SK-N-SH (cell line): ENCODE results near the gene TSPAN11. TPM values are rescaled to one million over a fixed set of nuclear protein-coding genes. Genes with fewer than 3 reads are reported as not detected.

ENCODE experiments used
- CTCF ChIA-PET: fragments of 300-600, 350-600 bp; formaldehyde crosslinking; extraction: SDS; loops from one replicate; lab custom pipeline; 2021; lab: Yijun Ruan, JAX
- POLR2A ChIA-PET: fragments of 350-600 bp; sonication (Branson Sonifier 250); formaldehyde crosslinking; extraction: SDS; loops from one replicate; lab custom pipeline; 2020; ENCODE audit warnings: antibody characterized with exemption, inconsistent platforms; lab: Yijun Ruan, JAX
- DNase-seq: peaks from one replicate; pipeline ENCODE4 v3.0.0; 2012
- H2AFZ ChIP-seq: fragments of 200-600 bp; sonication (generic); 2 replicates; pipeline ENCODE4 v1.8.1; 2016; ENCODE audit warnings: antibody characterized with exemption, mild to moderate bottlenecking, low read depth
- H3F3A ChIP-seq: fragments of 200-600 bp; sonication (generic); replicated peaks from 2 replicates; pipeline ENCODE3; 2016; ENCODE audit warnings: antibody characterized with exemption, mild to moderate bottlenecking; ENCODE audit not compliant: insufficient read depth
- H3K27ac ChIP-seq, 2 experiments: fragments of 200-500 bp in 1 of 2; fragments of 200-600 bp in 1 of 2; sonication (Bioruptor generic) in 1 of 2; sonication (generic), shearing (Covaris generic) in 1 of 2; 2 replicates each; pipeline versions ENCODE4 v1.5.1 to v1.6.1; 2014 to 2016; ENCODE audit warnings: low read depth in 2 of 2, inconsistent platforms in 1 of 2, low read length in 1 of 2, mild to moderate bottlenecking in 1 of 2, mixed read lengths in 1 of 2
- H3K27me3 ChIP-seq: fragments of 200-600 bp; sonication (generic), shearing (Covaris generic); 2 replicates; pipeline ENCODE4 v1.6.1; 2016; ENCODE audit warnings: mixed run types; ENCODE audit not compliant: insufficient read depth
- H3K36me3 ChIP-seq, 2 experiments: fragments of 200-500 bp in 1 of 2; fragments of 200-600 bp in 1 of 2; sonication (Bioruptor generic) in 1 of 2; sonication (generic) in 1 of 2; replicated peaks in 1 of 2; 2 replicates each; pipeline versions ENCODE3 to v1.5.1; 2014 to 2016; ENCODE audit warnings: low read length in 1 of 2, mild to moderate bottlenecking in 1 of 2; ENCODE audit not compliant: insufficient read depth in 2 of 2, control insufficient read depth in 1 of 2
- H3K4me1 ChIP-seq, 2 experiments: fragments of 200-500 bp in 1 of 2; fragments of 200-600 bp in 1 of 2; sonication (Bioruptor generic) in 1 of 2; sonication (generic), shearing (Covaris generic) in 1 of 2; 2 replicates each; pipeline versions ENCODE4 v1.5.1 to v1.6.1; 2014 to 2016; ENCODE audit warnings: low read depth in 1 of 2, low read length in 1 of 2, mixed run types in 1 of 2; ENCODE audit not compliant: insufficient read depth in 2 of 2, control insufficient read depth in 1 of 2
- H3K4me2 ChIP-seq: fragments of 200-600 bp; sonication (generic), shearing (Covaris generic); 2 replicates; pipeline ENCODE4 v1.6.1; 2017; ENCODE audit warnings: mixed run types
- H3K4me3 ChIP-seq, 2 experiments: fragments of 200-500 bp in 1 of 2; fragments of 200-600 bp in 1 of 2; sonication (Bioruptor generic) in 1 of 2; sonication (generic), shearing (Covaris generic) in 1 of 2; 2 replicates each; pipeline versions ENCODE4 v1.5.1 to v1.8.1; 2014 to 2016; ENCODE audit warnings: low read depth in 2 of 2, inconsistent platforms in 1 of 2, low read length in 1 of 2, mild to moderate bottlenecking in 1 of 2, mixed read lengths in 1 of 2, moderate library complexity in 1 of 2
- H3K79me2 ChIP-seq: fragments of 200-600 bp; sonication (generic); 2 replicates; pipeline ENCODE4 v1.8.1; 2017; ENCODE audit warnings: mild to moderate bottlenecking; ENCODE audit not compliant: insufficient read depth
- H3K9ac ChIP-seq: fragments of 200-600 bp; sonication (generic); 2 replicates; pipeline ENCODE4 v1.6.1; 2017; ENCODE audit warnings: mixed run types
- H3K9me2 ChIP-seq: fragments of 200-600 bp; sonication (generic); 2 replicates; pipeline ENCODE4 v1.6.1; 2017; ENCODE audit warnings: mixed run types
- H3K9me3 ChIP-seq: fragments of 200-600 bp; sonication (generic); 2 replicates; pipeline ENCODE4 v1.6.1; 2017; ENCODE audit warnings: mixed run types, mild to moderate bottlenecking, moderate library complexity
- H4K20me1 ChIP-seq: fragments of 200-600 bp; sonication (generic); 2 replicates; pipeline ENCODE4 v1.6.1; 2017; ENCODE audit warnings: mild to moderate bottlenecking, mixed run types; ENCODE audit not compliant: insufficient read depth
- CHD2 ChIP-seq: fragments of 150-350 bp; IDR thresholded peaks from 2 replicates; pipeline ENCODE4 v1.6.1; 2018; ENCODE audit warnings: low read length; ENCODE audit not compliant: partially characterized antibody
- ELF1 ChIP-seq: IDR thresholded peaks from 2 replicates; pipeline ENCODE4 v1.4.0; 2012
- EZH2phosphoT487 ChIP-seq: fragments of 200-600 bp; sonication (generic); IDR thresholded peaks from 2 replicates; pipeline ENCODE4 v1.6.1; 2017; ENCODE audit warnings: low read depth, mixed run types, mild to moderate bottlenecking, antibody characterized with exemption, moderate library complexity, borderline replicate concordance
- FOSL2 ChIP-seq: IDR thresholded peaks from 2 replicates; pipeline ENCODE4 v1.4.0; 2012; ENCODE audit warnings: low read depth, mild to moderate bottlenecking, moderate library complexity, borderline replicate concordance
- FOXM1 ChIP-seq: IDR thresholded peaks from 2 replicates; pipeline ENCODE4 v1.4.0; 2012; ENCODE audit warnings: low read depth, mild to moderate bottlenecking
- GABPA ChIP-seq: IDR thresholded peaks from 2 replicates; pipeline ENCODE4 v1.4.0; 2012; ENCODE audit warnings: low read depth, mild to moderate bottlenecking
- GATA2 ChIP-seq: sonication (generic); formaldehyde crosslinking; IDR thresholded peaks from 2 replicates; pipeline ENCODE4 v1.5.0; 2020; ENCODE audit warnings: mild to moderate bottlenecking, missing genetic modification reagents
- NFIC ChIP-seq: IDR thresholded peaks from 2 replicates; pipeline ENCODE4 v1.4.0; 2012; ENCODE audit warnings: borderline replicate concordance
- NRF1 ChIP-seq: IDR thresholded peaks from 2 replicates; pipeline ENCODE4 v1.6.1; 2012; ENCODE audit warnings: low read depth, mild to moderate bottlenecking, low read length
- RAD21 ChIP-seq: IDR thresholded peaks from 2 replicates; pipeline ENCODE4 v1.6.1; 2012; ENCODE audit warnings: mild to moderate bottlenecking, low read length
- TAF1 ChIP-seq: IDR thresholded peaks from 2 replicates; pipeline ENCODE4 v1.6.1; 2012; ENCODE audit warnings: low read depth, mild to moderate bottlenecking, low read length, moderate library complexity, borderline replicate concordance
- TCF12 ChIP-seq: IDR thresholded peaks from 2 replicates; pipeline ENCODE4 v1.4.0; 2012
- WGBS: methylation state at CpG from one replicate; pipeline ENCODE4 v1.1.6; 2017; ENCODE audit warnings: low lambda C conversion rate; 5-methylcytosine and 5-hydroxymethylcytosine counted together
- polyA plus RNA-seq, 3 experiments: library from polyadenylated mRNA; depleted of rRNA; stranded (reverse); fragments of >200 nt; gene quantifications; 2 replicates each; pipeline ENCODE4 v1.2.3, GENCODE V29; 2012
- TF ChIP-seq, protein P1 (sequence below): IDR thresholded peaks from 2 replicates; pipeline ENCODE4 v1.4.0; 2012; ENCODE audit warnings: low read depth, borderline replicate concordance

The TSPAN11 gene
- polyA plus RNA-seq, 1 of the 3 experiments (the other 2 are of a cell fraction), result 6.4 TPM

DNA sequence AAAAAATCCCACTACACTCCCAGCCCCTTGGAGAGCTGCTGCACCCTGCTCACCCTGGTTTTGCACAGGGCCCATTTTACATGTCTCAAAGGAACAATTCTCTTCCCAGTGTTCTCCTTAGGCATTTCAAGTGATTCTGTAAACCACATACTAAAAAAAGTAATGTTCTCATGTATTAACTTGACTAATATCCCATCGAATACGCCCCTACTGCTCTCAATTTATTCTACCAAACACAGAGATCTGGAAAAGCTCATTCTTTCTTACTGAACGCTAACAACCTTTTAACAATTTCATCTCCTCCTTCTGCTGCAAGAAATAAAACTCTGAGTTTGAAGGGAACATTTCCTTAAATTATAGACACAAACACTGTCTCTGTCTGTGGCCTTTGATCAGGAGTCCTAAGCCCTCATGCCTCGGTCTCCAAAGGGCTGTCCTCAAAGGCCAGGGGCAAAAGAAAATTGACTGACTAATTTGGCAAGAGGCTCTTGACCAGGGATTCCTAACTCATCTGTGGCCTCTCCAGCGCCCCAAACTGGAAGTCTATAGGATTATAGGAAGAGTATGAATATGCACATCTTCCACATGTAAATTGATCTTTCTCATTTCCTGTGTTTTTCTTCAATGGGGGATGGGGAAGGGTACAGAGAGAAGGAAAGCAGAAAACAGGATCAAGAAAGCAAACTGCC is 17.1 kb upstream of the TSPAN11 start:
- no peak overlapping the region for H2AFZ ChIP-seq
- POLR2A ChIA-PET, result no interaction called here
- no peak for DNase-seq
- H3K4me2 ChIP-seq, result peak overlapping the region; percentile 57; the same call in 1 of the 2 replicates
- CTCF ChIA-PET, result no interaction called here
- no peak overlapping the region for H3K9ac ChIP-seq
- no peaks in the 10 kb centered on the region for H3K9me3 ChIP-seq
- no peaks in the 10 kb centered on the region for H3K36me3 ChIP-seq
- H3K9me2 ChIP-seq, result no peaks in the 10 kb centered on the region
- H3K4me3 ChIP-seq, result no peak overlapping the region
- peaks cover 14 to 23% of the 10 kb centered on the region in 2 experiments for H3K4me1 ChIP-seq
- no peak for TF ChIP-seq NFIC
- peak overlapping the region; percentile 58 to 95; a peak in 3 of 4 replicates for H3K27ac ChIP-seq
- no peaks in the 10 kb centered on the region for H4K20me1 ChIP-seq
- no peaks in the 10 kb centered on the region for H3K27me3 ChIP-seq
- no peaks in the 10 kb centered on the region for H3F3A ChIP-seq
- no peaks in the 10 kb centered on the region for H3K79me2 ChIP-seq
- WGBS, result 62% methylated on average over 5 of the region's 5 CpGs

DNA sequence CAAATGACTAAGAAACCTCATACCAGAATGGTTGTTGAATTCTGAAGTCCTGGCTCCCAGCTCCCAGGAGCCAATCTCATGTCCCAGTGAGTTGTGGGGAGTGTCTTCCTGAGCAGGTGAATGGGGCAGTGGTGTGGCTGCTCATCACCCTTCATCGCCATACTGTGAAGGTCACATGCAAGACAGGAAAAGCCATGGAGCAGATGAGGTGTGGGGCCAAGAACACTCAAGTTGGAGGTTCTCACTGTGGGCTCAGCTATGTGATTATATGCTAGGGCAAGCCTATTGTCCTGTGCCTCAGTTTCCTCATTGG is 16.6 kb upstream of the TSPAN11 start:
- Histone ChIP-seq H3F3A (no peaks in the 10 kb centered on the region), H3K79me2 (no peaks in the 10 kb centered on the region), H2AFZ (no peak overlapping the region), H3K4me2 (no peak overlapping the region; the same call in 1 of the 2 replicates), H3K4me1 (peaks cover 14 to 23% of the 10 kb centered on the region in 2 experiments), H3K27ac (peak overlapping the region; percentile 58 to 95; a peak in 3 of 4 replicates), H4K20me1 (no peaks in the 10 kb centered on the region), H3K9me2 (no peaks in the 10 kb centered on the region), H3K36me3 (no peaks in the 10 kb centered on the region), H3K9ac (no peak overlapping the region), H3K9me3 (no peaks in the 10 kb centered on the region), H3K27me3 (no peaks in the 10 kb centered on the region), H3K4me3 (no peak overlapping the region)
- no peak for DNase-seq
- 86% methylated on average over 1 of the region's 1 CpG for WGBS
- TF ChIP-seq CHD2 (no peak), RAD21 (no peak), GATA2 (CRISPR knock-in tag) (no peak), NRF1 (no peak), NFIC (no peak), FOSL2 (no peak), TAF1 (no peak), GABPA (no peak), FOXM1 (no peak), ELF1 (no peak), TCF12 (no peak), EZH2phosphoT487 (no peak)
- TF ChIP-seq, protein P1, sequence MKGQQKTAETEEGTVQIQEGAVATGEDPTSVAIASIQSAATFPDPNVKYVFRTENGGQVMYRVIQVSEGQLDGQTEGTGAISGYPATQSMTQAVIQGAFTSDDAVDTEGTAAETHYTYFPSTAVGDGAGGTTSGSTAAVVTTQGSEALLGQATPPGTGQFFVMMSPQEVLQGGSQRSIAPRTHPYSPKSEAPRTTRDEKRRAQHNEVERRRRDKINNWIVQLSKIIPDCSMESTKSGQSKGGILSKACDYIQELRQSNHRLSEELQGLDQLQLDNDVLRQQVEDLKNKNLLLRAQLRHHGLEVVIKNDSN, result no peak
- ChIA-PET CTCF (no interaction called here), POLR2A (no interaction called here)

DNA sequence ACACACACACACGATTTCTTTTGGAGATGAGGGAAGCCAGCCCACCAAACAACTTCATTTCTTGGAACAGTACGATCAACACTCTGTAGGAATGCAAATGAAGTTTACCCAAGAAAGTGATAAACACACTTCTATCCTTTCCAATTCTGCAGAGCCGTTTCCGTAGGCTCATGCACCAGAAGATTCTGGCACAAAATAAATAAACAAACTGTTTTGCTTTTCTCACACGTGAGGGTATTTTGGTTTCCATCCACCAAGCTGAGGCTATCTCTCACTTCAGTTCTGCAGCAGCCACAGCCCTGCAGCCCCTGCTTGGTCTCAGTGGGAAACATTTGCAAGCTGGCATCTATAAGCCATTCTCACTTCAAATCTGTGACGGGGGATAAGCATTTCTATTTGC is 15.3 kb upstream of the TSPAN11 start:
- H3K27ac ChIP-seq, result no peak overlapping the region
- 78% methylated on average over 6 of the region's 6 CpGs for WGBS

More for the DNA sequence above, 15.3 kb upstream of the TSPAN11 start:
- no peak for DNase-seq
- Histone ChIP-seq H3K9ac (no peak overlapping the region), H3K27me3 (no peaks in the 10 kb centered on the region), H3K9me3 (no peaks in the 10 kb centered on the region), H3F3A (no peaks in the 10 kb centered on the region), H3K4me1 (peaks cover 14 to 23% of the 10 kb centered on the region in 2 experiments), H3K79me2 (no peaks in the 10 kb centered on the region), H4K20me1 (no peaks in the 10 kb centered on the region), H3K4me3 (no peak overlapping the region), H3K36me3 (no peaks in the 10 kb centered on the region), H2AFZ (no peak overlapping the region), H3K4me2 (no peak overlapping the region), H3K9me2 (no peaks in the 10 kb centered on the region)
- no peak for TF ChIP-seq CHD2
- TF ChIP-seq NFIC, result no peak
- ChIA-PET CTCF (no interaction called here), POLR2A (no interaction called here)
